NCI-H69 (cell line): ENCODE data around the gene BAIAP2.

ENCODE experiments used
- DNase-seq: peaks from one replicate; lab custom pipeline; 2025; lab: John Stamatoyannopoulos, UW

The BAIAP2 gene

GRCh38 chr17:81037026-81037797, 2.3 kb downstream of the BAIAP2 start:
- DNase-seq: no peak

- no peak for DNase-seq
Measured at GRCh38 chr17:81037798-81038733, 3.1 kb downstream of the BAIAP2 start.

- no peak for DNase-seq
Measured at GRCh38 chr17:81039096-81039495, 4.1 kb downstream of the BAIAP2 start.

- peak; percentile 87 for DNase-seq
Measured at GRCh38 chr17:81039854-81040758, 5.2 kb downstream of the BAIAP2 start.

GRCh38 chr17:81040791-81041337, 5.9 kb downstream of the BAIAP2 start:
- DNase-seq: peak; percentile 38

- no peak for DNase-seq
Measured at GRCh38 chr17:81042606-81043005, 7.7 kb downstream of the BAIAP2 start.

GRCh38 chr17:81043319-81043724, 8.4 kb downstream of the BAIAP2 start:
- DNase-seq: no peak

GRCh38 chr17:81043725-81044427, 8.9 kb downstream of the BAIAP2 start:
- no peak for DNase-seq

GRCh38 chr17:81044428-81044763, 9.4 kb downstream of the BAIAP2 start:
- no peak for DNase-seq

- peak; percentile 89 for DNase-seq
Measured at GRCh38 chr17:81044764-81045589, 10.0 kb downstream of the BAIAP2 start.

- no peak for DNase-seq
Measured at GRCh38 chr17:81045590-81046095, 10.7 kb downstream of the BAIAP2 start.

- no peak for DNase-seq
Measured at GRCh38 chr17:81046132-81046769, 11.3 kb downstream of the BAIAP2 start.

- no peak for DNase-seq
Measured at GRCh38 chr17:81046770-81047359, 11.9 kb downstream of the BAIAP2 start.

- DNase-seq: no peak
Measured at GRCh38 chr17:81048827-81049371, 13.9 kb downstream of the BAIAP2 start.

GRCh38 chr17:81049372-81049911, 14.5 kb downstream of the BAIAP2 start:
- no peak for DNase-seq

- no peak for DNase-seq
Measured at GRCh38 chr17:81049973-81050551, 15.1 kb downstream of the BAIAP2 start.

- no peak for DNase-seq
Measured at GRCh38 chr17:81050645-81051625, 16.0 kb downstream of the BAIAP2 start.
